Middle frontal gyrus (tissue), 1 donor: ENCODE measurements around the gene POLRMT.

Source experiments
- DNase-seq: peaks from one replicate; pipeline ENCODE4 v3.0.0-alpha.2; 2015; ENCODE audit warnings: low spot score; ENCODE audit errors: extremely low spot score

Gene POLRMT

DNA sequence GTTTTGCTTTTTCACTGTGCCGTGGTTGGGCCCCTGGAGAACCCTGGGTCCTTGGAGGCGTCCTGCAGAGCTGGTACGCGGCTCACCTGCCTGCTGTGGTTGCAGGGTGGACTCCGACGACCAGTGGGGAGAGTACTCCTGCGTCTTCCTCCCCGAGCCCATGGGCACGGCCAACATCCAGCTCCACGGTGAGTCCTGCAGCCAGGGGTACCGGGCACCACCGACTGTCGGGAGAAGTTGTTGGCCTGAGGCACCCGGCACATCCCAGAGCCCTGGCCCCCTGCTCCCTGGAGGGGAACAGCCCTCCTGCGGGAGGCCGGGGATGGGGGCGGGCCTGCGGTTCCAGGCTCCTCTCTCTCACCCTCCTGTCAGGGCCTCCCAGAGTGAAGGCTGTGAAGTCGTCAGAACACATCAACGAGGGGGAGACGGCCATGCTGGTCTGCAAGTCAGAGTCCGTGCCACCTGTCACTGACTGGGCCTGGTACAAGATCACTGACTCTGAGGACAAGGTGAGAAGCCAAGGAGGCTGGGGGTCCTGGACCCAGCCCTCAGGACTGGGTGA lies 53.0 kb downstream of the POLRMT start:
- DNase-seq: no peak

DNA sequence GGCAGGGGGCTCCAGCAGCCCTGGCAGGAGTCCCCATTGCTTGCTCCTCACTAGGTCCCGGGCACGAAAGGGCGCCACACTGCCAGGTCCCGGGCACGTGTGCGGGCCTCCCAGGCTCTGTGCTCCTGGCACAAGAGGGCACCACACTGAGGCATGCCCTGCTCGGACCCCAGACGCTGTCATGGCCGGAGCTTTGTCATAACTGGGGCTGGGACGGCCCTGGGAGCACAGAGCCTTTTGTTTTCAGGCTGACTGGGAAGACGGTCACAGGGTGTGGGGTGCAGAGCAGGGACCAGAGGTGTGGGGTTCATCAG lies 53.5 kb downstream of the POLRMT start:
- DNase-seq: no peak

DNA sequence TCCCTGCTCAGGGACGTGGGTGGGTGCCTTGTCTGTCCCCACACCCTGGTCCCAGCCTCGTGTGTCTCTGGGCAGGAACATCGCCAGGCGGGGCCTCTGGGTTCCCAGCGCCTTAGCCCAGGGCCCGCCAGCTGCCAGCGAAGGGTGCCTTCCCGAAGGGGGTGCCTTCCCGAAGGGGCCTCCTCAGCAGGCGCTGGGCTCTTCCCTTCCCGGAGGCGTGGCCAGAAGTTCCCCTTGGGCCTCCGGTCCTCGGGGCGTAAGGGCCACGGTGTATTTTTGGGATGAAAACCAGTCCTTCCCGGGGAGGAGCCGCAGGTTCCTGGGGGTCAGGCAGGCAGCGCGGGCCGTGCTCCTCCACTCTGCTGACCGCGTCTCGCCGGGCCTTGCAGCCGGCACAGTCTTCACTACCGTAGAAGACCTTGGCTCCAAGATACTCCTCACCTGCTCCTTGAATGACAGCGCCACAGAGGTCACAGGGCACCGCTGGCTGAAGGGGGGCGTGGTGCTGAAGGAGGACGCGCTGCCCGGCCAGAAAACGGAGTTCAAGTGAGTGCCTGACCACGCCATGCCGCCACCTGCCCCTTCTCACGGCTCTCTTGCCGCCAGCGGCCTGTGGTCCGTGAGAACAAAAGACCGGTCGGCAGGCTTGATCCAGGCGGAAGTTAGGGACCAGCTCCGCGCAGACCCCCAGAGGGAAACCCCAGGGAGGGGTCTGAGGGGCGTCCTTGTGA lies 54.1 kb downstream of the POLRMT start:
- DNase-seq: no peak

DNA sequence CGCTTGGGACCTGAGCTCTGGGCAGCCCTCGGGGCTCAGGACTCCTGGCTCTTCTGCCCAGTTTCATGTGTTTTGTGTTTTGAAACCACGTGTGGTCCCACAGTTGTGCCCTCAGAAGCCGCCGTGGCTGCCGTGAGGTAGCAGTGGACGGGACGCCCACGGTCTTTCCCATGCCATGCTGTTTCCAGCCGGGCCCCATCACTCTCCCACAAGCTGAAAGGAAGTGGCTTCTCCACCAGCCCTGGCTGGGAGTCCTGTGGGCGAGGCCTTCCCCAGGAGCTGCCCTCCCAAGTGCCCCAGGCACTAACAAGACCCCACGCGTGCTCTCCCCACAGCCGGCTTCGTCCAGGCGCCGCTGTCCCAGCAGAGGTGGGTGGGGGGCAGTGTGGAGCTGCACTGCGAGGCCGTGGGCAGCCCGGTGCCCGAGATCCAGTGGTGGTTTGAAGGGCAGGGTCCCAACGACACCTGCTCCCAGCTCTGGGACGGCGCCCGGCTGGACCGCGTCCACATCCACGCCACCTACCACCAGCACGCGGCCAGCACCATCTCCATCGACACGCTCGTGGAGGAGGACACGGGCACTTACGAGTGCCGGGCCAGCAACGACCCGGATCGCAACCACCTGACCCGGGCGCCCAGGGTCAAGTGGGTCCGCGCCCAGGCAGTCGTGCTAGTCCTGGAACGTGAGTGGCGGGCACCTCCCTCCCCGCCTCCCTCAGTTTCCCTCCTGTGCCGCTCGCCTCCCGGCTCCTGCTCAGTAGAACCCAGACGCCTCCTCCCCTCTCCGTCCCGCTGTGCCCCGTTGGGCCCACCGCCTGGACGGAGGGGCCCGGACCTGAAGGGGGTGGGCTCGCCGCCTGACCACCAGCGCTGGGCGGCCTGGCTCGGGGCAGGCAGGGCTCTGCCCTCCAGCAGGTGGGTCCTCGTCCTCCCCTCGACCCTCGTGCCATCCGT lies 55.6 kb downstream of the POLRMT start:
- no peak for DNase-seq

DNA sequence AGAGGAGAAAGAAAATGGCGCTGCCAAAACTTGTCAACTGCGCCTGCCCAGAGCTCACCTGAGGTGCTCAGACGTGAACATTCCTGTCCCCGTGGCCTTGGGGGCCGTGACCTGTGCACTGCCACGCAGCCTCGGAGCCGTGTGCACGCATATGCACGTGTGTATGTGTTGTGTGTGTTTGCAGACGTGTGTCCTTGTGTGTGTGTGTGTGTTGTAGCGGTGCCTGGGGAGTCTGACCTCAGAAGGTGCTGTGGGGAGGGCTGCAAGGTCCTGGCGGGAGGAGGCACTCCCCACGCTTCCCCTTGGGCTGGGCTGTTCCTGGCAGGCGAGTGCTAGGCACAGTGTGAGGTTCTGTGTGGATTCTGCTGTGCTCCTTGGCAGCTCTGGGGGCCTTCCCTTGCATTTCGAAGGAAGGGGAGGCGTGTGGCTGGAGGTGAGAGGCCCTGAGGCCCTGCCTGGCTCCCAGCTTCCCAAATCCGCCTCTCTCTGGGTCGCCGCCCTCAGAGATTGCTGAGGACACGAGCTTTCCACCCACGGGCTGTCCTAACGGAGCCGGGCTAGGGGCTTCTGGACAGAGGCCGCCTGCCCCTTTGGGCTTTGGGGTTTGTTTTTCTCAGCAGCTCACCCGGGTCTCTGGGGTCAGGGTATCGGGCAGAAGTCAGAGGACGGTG lies 56.4 kb downstream of the POLRMT start:
- DNase-seq: no peak

DNA sequence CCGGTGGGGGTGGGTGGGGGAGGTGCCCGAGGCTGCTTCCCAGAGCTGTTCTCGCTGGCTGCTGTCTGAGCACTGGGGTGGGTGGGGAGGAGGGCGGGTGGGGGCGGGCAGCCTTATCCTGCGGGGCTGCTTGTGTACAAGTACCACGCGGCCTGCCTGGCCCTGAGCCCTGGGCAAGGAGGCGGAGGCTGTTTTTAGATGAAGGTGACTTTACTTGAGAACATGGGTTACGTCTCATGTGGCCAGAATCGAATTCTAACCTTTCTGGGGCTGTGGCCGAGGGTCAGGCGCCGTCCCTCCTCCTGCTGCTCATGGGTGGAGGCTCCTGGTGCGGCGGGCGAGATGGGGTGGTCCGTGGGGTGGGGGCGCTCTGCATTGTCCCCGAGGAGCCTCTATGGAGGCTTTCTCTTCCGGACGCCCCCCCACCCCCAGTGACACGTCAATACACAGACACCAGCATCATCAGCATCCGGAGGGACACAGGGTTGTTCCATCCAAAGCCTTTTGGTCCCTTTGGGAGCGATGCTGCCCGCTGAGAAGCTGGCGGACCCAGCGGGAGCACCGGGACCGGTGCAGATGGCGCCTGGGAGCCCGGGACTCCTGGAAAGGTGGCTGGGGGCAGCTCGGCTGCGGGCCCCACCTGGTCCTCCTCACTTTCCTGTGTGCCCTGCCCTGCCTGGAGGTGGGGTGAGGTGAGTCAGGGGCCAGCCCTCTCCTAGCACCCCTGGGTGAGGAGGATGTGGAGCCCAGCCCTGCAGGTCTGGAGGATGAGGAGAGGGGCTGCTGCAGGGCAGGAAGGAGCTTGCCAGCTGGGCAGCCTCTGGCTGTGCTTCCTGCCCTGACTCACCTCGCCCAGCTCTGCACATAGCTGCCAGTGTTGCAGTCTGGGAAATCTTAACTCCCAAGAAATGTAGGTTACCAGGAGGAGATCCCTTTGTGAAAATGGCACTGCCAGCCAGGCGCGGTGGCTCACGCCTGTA lies 57.5 kb downstream of the POLRMT start:
- no peak for DNase-seq

DNA sequence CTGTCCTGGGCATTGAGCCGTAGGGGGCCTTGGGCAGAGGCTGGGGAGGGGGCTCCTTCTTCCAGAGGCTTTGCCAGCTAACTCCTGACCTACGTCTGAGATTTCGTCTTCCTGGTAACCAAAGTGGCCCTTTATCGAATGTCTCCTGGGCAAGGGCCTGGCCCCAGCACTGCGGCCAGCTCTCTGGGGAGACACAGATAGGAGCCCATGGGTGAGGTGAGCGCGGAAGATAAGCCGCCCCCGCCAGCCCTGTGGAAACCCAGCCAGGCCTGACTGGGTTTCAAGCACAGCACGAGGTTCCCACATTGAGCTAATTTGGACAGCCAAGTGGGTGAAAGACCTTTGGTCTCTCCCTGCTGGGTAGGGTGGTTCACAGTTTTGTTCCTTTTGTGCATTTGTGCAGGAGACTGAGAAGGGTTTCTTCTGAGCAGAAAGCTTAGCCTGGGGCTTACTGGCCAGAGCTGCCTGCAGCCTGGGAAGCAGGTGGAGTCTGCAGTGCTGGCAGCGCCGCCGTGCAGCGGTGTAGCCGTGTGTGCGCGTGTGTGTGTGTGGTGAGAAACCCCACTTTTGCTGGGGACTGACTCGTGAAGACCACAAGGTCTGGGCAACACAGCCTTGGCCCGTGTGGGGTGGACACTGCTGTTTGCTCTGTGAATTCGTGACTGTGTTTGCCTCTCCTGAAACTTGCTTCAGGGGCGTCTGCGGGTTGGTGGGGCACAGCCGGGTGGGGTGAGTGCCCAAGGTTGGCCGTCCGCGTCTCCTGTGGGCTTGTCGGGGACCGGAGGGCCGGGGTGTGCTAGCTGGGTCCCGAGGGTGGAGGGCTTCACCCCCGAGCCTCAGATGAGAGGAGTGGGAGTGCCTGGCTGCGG lies 58.4 kb downstream of the POLRMT start:
- no peak for DNase-seq

DNA sequence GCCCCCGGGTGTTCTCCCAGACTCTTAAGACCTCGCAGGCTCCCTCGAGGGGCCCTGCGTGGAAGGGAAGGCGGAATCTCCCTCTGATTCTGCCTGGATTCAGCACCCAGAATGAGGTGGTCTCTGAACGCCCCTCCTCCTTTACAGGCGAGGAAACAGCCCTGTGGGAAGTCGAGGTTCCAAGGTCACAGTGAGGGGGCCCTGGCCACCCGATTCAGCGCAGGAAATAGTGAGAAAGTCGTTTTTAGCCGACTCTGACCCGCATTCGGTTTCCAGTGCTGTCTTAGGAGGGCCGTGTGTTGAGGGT lies 59.9 kb downstream of the POLRMT start:
- DNase-seq: no peak

DNA sequence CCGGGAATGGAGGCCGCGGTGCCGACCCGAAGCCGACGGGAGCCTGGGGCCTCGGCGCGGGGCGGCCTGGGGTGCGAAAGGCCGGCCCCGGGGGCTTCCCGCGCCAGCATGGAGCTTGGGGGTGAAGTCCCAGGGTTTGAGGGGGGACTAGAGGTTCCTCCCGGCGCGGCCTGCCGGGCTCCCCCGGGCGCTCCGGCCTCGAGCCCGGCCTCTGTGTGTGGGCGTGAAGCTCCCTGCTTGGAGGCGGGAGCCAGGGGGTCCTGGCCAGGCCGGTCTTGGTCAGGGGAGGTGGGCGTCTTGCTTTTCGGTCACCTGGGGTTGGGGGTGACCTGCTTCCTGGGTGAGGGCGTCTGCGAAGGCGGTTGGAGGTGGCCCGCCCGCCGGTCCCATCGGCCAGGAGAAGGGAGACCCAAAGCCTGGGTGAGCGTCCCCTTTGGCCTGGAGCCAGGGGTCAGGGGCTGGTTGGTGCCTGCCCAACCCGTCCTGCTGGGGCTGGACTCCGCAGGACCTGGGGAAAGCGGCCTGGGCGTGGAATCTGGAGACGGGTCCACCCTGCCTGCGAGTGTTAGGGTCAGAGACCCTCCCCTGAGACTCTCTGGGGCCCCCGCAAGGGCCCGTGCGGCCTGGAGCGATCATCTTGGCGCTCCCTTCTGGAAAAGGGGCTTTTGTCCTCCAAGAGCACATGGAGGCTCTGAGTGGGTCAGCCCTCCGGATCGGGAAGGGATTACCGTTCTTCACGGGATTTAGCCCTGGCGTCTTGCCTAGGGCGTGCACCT lies 60.4 kb downstream of the POLRMT start:
- no peak for DNase-seq

DNA sequence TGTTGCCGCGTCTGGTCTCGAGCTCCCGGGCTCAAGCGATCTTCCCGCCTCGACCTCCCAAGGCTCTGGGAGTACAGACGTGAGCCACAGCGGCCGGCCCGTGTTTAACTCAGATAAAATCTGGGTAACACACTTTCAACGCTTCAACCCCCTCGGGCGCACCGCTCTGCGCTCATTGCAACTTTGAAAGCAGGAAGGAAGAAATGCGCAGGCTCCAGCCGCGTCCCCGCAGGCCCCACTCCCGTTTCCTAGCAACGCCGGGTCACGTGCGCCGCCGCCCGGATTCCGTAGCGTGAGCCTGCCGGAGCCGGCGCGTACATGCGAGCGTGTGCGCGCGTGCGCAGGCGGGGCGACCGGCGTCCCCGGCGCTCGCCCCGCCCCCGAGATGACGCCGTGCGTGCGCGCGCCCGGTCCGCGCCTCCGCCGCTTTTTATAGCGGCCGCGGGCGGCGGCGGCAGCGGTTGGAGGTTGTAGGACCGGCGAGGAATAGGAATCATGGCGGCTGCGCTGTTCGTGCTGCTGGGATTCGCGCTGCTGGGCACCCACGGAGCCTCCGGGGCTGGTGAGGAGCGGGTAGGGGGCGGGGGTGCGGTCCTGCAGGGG lies 61.1 kb downstream of the POLRMT start, which contains the start of gene BSG:
BSG (plus strand) TSS at position 457 of the 603 bp plus-strand sequence; CDS start at position 496, 39 bp downstream.
- DNase-seq: peak; percentile 96

DNA sequence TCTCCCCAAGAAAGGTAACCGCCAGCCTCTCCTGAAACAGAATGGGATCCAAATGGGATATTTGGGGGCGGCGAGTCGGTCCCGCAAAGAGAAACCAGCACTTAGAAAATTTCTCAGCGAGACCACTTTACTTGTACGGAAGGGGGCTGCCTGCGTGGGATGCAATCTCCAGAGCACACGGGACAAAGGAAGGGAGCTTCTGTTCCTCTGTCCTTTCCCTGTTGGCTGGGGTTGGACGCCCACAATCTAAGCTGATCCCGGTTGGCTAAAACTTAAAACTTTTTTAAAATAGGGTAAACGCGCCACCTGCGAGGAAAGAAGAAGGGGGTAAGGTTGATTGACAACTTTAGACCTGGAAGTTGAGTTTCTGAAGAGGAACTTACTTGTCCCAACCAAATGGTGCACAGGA lies 61.8 kb downstream of the POLRMT start:
- DNase-seq: no peak

DNA sequence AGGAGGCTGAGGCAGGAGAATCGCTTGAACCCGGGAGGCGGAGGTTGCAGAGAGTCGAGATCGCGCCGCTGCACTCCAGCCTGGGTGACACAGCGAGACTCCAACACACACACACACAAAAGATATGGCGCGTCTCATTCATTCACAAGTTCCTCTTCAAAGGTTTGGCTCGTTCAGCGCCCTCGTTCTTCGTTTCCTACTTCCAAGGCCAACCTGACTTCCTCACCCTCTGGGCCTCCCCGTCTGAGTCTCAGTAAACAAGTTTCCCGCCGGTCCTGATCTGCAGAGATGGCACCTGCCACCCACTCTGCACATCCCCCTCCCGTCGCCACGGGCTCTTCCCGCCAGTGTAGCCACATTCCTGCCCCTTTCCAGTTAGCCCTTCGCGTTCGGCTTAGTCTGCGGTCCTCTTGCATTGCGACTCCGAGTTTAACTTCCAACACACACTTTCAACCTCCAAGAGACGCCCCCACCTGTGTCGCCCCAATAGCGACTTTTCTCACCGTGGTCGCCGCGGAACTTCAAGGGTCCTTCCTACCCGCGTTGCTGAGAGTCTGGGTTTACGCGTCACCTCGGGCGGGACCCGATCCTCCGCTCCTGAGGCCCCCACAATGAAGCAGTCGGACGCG lies 62.3 kb downstream of the POLRMT start:
- DNase-seq: no peak

DNA sequence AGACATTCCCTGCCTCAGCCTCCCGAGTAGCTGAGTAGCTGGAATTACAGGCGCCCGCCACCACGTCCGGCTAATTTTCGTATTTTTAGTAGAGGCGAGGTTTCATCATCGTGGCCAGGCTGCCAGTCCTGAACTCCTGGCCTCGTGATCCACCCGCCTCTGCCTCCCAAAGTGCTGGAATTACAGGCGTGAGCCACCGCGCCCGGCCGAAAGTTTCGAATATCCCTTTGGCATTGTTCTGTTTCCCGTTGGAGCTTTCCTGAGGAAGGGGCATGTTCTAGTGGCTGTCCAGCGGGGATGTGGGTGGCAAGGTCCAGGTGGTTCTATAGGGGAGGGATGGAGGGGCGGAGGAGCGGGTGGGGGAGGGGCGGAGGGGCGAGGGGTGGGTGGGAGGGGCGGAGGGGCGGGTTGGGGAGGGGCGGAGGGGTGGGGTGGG lies 63.1 kb downstream of the POLRMT start:
- DNase-seq: no peak

DNA sequence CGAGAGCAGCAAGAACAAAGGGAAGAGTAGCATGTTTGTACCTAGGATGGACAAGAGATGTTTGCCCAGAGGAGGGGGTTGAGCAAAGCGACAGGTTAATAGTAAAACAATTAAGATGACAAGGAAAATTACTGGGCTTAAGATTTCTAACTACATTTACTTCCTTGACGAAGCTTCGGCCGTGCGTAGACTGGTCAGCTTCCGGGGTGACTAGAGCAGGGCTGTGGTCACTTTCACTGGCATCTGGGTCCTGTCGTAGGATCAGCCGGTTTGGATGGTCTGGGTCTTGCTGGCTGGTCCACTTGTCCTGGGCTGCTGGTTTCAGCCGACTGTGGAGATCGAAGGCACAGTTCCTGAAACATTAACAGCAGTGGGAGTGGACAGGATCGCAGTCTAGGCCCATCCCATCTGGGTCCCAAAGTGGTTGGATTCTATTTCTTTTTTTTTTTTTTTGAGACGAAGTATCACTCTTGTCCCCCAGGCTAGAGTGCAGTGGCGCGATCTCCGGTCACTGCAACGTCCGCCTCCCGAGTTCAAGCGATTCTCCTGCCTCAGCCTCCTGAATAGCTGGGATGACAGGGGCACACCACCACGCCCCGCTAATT lies 65.9 kb downstream of the POLRMT start:
- DNase-seq: no peak
